Measurements from ENCODE around the gene ANKRD66. TPM values are rescaled to one million over a fixed set of nuclear protein-coding genes. Genes with fewer than 3 reads are reported as not detected.

ANKRD66 gene
- polyA plus RNA-seq, 2 of the 4 experiments (the other 2 are of a cell fraction) = not detected

DNA sequence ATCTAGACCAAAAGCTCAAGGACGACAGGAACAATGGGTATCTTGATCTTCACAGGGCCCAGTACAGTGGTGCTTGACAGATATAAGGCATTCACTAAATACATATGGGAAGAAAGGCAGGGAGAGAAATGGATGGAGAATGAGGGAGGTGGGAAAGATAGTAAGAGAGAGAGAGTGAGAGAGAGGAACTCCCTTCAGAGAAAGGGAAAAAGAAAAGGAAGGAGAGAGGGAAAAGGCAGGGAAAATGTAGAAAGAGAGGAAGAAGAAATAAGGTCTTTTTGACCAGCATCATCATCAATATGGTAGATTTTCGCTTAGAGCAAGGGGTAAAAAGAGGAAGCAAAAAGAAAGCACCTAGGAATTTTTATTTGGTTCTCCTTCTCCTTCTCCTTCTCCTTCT lies 760 bp upstream of the ANKRD66 start (continued):
- TF ChIP-seq SREBF2 (IDR thresholded peaks at IDR 0.05) (no peak), GATA3 (IDR thresholded peaks at IDR 0.05; ENCODE audit: borderline replicate concordance) (no peak), MYC (IDR thresholded peaks at IDR 0.05; ENCODE audit: borderline replicate concordance, low read length) (no peak), HOXA7 (CRISPR knock-in tag; IDR thresholded peaks at IDR 0.05) (no peak), HDAC2 (IDR thresholded peaks at IDR 0.05) (no peak), RFX5 (IDR thresholded peaks at IDR 0.05) (no peak)
- TF ChIP-seq, protein P1, sequence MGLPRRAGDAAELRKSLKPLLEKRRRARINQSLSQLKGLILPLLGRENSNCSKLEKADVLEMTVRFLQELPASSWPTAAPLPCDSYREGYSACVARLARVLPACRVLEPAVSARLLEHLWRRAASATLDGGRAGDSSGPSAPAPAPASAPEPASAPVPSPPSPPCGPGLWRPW (IDR thresholded peaks at IDR 0.05) = no peak
- TF ChIP-seq, protein P2, sequence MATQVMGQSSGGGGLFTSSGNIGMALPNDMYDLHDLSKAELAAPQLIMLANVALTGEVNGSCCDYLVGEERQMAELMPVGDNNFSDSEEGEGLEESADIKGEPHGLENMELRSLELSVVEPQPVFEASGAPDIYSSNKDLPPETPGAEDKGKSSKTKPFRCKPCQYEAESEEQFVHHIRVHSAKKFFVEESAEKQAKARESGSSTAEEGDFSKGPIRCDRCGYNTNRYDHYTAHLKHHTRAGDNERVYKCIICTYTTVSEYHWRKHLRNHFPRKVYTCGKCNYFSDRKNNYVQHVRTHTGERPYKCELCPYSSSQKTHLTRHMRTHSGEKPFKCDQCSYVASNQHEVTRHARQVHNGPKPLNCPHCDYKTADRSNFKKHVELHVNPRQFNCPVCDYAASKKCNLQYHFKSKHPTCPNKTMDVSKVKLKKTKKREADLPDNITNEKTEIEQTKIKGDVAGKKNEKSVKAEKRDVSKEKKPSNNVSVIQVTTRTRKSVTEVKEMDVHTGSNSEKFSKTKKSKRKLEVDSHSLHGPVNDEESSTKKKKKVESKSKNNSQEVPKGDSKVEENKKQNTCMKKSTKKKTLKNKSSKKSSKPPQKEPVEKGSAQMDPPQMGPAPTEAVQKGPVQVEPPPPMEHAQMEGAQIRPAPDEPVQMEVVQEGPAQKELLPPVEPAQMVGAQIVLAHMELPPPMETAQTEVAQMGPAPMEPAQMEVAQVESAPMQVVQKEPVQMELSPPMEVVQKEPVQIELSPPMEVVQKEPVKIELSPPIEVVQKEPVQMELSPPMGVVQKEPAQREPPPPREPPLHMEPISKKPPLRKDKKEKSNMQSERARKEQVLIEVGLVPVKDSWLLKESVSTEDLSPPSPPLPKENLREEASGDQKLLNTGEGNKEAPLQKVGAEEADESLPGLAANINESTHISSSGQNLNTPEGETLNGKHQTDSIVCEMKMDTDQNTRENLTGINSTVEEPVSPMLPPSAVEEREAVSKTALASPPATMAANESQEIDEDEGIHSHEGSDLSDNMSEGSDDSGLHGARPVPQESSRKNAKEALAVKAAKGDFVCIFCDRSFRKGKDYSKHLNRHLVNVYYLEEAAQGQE (IDR thresholded peaks at IDR 0.05) = no peak
- TF ChIP-seq, protein P3, sequence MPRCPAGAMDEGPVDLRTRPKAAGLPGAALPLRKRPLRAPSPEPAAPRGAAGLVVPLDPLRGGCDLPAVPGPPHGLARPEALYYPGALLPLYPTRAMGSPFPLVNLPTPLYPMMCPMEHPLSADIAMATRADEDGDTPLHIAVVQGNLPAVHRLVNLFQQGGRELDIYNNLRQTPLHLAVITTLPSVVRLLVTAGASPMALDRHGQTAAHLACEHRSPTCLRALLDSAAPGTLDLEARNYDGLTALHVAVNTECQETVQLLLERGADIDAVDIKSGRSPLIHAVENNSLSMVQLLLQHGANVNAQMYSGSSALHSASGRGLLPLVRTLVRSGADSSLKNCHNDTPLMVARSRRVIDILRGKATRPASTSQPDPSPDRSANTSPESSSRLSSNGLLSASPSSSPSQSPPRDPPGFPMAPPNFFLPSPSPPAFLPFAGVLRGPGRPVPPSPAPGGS (IDR thresholded peaks at IDR 0.05) = no peak

DNA sequence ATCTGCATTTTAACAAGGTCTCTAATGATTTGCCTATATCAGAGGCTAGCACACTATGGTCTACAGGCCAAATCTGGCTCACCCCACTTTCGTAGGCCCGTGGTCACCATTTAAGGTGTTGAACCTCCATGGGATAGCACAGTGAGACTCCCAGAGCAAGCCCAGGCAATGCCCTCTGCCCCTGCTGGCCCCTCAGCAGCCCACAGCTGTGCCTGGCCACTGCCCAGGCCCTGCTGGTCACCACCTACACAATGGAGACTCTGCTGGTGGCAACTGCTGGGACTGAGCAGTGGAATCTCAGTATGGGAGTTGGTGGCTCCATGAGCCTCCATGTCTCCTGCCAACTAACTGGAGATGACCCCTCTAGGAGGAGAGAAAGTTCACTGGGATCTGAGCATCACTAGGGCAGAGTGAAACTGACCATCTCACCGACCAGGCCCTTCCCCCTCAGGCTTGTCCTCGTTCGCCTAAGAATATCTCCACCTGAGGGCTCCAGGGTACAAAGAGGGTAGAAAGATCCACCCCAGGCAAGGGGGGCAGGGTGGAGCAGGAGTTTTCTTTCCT lies 2.3 kb downstream of the ANKRD66 start:
- POLR2A ChIA-PET = no interaction called here
- Histone ChIP-seq H3K9me3 (no peaks in the 10 kb centered on the region), H3K4me3 (no peak overlapping the region), H3K4me1 (no peaks in the 10 kb centered on the region), H3K27ac (no peak overlapping the region), H3K4me2 (no peak overlapping the region)
- CTCF ChIA-PET = no interaction called here
- DNase-seq (ENCODE audit: low read depth in 1 of 2, low spot score in 1 of 2) (no peak), FAIRE-seq (no peak), ATAC-seq (no peak)
- TF ChIP-seq ZFP36 (IDR thresholded peaks at IDR 0.05; ENCODE audit: borderline replicate concordance, partially characterized antibody) = no peak
- TF ChIP-seq HOXB13 (CRISPR knock-in tag; IDR thresholded peaks at IDR 0.05; ENCODE audit: low read depth) = no peak
- TF ChIP-seq TP53 (CRISPR knock-in tag; IDR thresholded peaks at IDR 0.05) = no peak
- TF ChIP-seq MAZ (IDR thresholded peaks at IDR 0.05; ENCODE audit: borderline replicate concordance, low read depth, low read length) = no peak
- TF ChIP-seq POLR2A (IDR thresholded peaks at IDR 0.05; ENCODE audit: low read length) = no peak
- TF ChIP-seq HEYL (CRISPR knock-in tag; IDR thresholded peaks at IDR 0.05) = no peak
- WGBS (ENCODE audit: missing lambda C conversion rate) = 57% methylated on average over 5 of the region's 5 CpGs

DNA sequence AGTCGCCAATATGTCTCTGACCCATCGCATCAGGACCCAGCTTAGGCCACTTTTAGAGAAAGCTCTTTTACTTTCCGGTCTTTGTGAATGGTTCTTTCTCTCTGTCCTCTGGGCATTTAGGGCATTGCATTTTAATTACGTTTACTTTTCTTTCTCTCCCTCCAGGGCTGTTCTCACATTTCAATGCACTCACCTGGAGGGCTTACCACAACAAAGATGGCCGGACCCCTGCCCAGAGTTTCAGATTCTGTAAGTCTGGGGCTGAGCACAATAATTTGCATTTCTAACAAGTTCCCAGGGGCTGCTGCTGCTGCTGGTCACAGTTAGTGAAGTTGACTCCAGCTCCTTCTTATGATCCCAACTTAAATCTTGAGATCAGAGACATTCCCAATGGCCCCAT lies 3.0 kb downstream of the ANKRD66 start:
- Histone ChIP-seq H3K4me3 (no peak overlapping the region), H3K27ac (no peak overlapping the region), H3K4me1 (no peaks in the 10 kb centered on the region), H3K9me3 (no peaks in the 10 kb centered on the region), H3K4me2 (no peak overlapping the region)
- POLR2A ChIA-PET = no interaction called here
- DNase-seq (ENCODE audit: low read depth in 1 of 2, low spot score in 1 of 2) (no peak), FAIRE-seq (no peak), ATAC-seq (no peak)
- CTCF ChIA-PET = no interaction called here
- 59% methylated on average over 5 of the region's 5 CpGs for WGBS (ENCODE audit: missing lambda C conversion rate)
- TF ChIP-seq ZNF302 (CRISPR knock-in tag; IDR thresholded peaks at IDR 0.05) (no peak), CHD2 (IDR thresholded peaks at IDR 0.05; ENCODE audit: low read length, partially characterized antibody) (no peak), BHLHE40 (IDR thresholded peaks at IDR 0.05; ENCODE audit: low read depth, low read length) (no peak), MYC (IDR thresholded peaks at IDR 0.05; ENCODE audit: borderline replicate concordance, low read length) (no peak)
- TF ChIP-seq, protein P2 (IDR thresholded peaks at IDR 0.05) = no peak
